ENCODE data around the gene CMTM4.

- TF ChIP-seq, protein P1, sequence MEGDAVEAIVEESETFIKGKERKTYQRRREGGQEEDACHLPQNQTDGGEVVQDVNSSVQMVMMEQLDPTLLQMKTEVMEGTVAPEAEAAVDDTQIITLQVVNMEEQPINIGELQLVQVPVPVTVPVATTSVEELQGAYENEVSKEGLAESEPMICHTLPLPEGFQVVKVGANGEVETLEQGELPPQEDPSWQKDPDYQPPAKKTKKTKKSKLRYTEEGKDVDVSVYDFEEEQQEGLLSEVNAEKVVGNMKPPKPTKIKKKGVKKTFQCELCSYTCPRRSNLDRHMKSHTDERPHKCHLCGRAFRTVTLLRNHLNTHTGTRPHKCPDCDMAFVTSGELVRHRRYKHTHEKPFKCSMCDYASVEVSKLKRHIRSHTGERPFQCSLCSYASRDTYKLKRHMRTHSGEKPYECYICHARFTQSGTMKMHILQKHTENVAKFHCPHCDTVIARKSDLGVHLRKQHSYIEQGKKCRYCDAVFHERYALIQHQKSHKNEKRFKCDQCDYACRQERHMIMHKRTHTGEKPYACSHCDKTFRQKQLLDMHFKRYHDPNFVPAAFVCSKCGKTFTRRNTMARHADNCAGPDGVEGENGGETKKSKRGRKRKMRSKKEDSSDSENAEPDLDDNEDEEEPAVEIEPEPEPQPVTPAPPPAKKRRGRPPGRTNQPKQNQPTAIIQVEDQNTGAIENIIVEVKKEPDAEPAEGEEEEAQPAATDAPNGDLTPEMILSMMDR (IDR thresholded peaks at IDR 0.05; ENCODE audit: insufficient read depth, low read length, poor library complexity, severe bottlenecking) = no peak
- TF ChIP-seq EZH2phosphoT487 (conservative IDR thresholded peaks at IDR 0.05; ENCODE audit: low read length) = no peak
Observed at GRCh38 chr16:66677836-66678235, 18.7 kb downstream of the CMTM4 start.

Data from SU-DHL-6 (cell line).